Measurements from ENCODE around the gene TMEM127. TPM values are rescaled to one million over a fixed set of nuclear protein-coding genes. Genes with fewer than 3 reads are reported as not detected.

Gene TMEM127
- polyA plus RNA-seq, 3 donors, result 72.3 to 107 (median 78.5) TPM

DNA sequence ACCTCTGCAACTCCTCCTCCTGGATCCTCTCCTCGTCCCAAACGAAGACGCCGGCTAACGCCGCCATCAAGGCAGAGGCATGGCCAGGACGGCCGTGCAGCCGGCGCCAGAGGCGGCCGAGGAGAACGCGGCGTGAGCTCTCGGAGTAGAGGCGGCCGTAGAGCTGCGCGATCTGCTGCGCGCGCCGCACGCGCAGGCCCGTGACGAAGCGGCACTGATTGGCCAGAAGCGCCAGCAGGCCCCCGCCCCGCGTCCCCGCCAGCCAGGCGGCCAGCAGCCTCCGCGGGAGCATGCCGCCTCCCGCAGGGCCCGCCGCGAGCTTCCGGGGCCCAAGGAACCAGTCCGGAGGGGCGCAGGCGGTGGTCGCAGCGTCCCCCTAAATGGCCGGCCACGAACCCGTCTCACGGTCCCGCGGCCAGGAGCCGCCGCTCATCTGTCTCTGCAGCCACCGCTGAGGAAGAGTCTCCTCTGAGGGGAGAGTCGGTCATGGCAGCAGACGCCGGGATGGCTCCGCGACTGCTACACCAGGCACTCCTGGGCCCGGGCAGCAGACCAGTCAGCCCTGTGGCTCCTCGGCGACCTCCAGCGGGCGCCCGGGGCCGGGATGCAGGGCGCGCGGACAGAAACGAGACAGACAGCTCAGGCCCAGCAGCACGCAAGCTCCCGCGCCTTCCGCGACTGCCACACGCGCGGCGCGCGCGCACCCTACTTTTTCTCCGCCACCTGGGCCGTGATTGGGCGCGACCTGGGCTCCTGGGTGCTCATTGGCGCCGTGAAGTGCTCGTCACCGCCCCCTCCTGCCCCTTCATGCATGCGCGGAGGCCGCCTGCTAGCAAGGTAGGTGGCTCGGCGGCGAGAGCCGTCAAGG lies 57.4 kb downstream of the TMEM127 start, which contains the start of gene STARD7:
TSS of gene STARD7 (minus strand) at position 685 of the 868 bp plus-strand sequence. CDS start at position 292, 393 bp downstream.
- no peaks in the 10 kb centered on the region for H3K9me3 Mint-ChIP-seq
- peaks cover 56 to 57% of the 10 kb centered on the region in 2 donors for H3K4me1 ChIP-seq (ENCODE audit: control insufficient read depth in 1 of 2, insufficient read depth in 2 of 2, low read length in 2 of 2)
- H3K4me3 Mint-ChIP-seq, result peak within 1 kb of the TSS; percentile 94 to 95
- WGBS (ENCODE audit: insufficient coverage), result under 1% methylated on average over 100 of the region's 100 CpGs
- peaks cover 38% of the 10 kb centered on the region for H4K20me1 ChIP-seq (ENCODE audit: insufficient read depth, low read length)
- H3K4me2 ChIP-seq (replicated peaks; ENCODE audit: extremely low read depth, low read length, poor library complexity, severe bottlenecking), result peak within 1 kb of the TSS; percentile 83
- H3K79me2 ChIP-seq (ENCODE audit: insufficient read depth, low read length), result peaks cover 88% of the 10 kb centered on the region
- peak within 1 kb of the TSS; percentile 85 to 97 (median 93) for H3K27ac Mint-ChIP-seq
- peak within 1 kb of the TSS; percentile 48 to 78 (median 62) for H3K4me3 ChIP-seq (replicated peaks in 1 of 3; ENCODE audit: low read depth in 2 of 3, low read length in 3 of 3)
- peak; percentile 91 to 95 (median 95) for DNase-seq
- peak within 1 kb of the TSS; percentile 81 for H3K9ac ChIP-seq (ENCODE audit: insufficient read depth, low read length, poor library complexity, severe bottlenecking)
- peak within 1 kb of the TSS; percentile 73 to 78 for H3K27ac ChIP-seq (ENCODE audit: low read depth in 1 of 2, low read length in 2 of 2)
- H3K27me3 Mint-ChIP-seq (ENCODE audit: low read depth in 3 of 3), result peaks cover 0 to 1% (median 0%) of the 10 kb centered on the region in 3 donors
- H3K36me3 ChIP-seq (replicated peaks in 1 of 2; ENCODE audit: control insufficient read depth in 1 of 2, insufficient read depth in 2 of 2, low read length in 2 of 2), result no peaks in the 10 kb centered on the region
- peaks cover 57% of the 10 kb centered on the region for H3K4me1 Mint-ChIP-seq
- no peaks in the 10 kb centered on the region for H3K9me3 ChIP-seq (replicated peaks in 1 of 2; ENCODE audit: control insufficient read depth in 1 of 2, insufficient read depth in 1 of 2, low read length in 2 of 2)
- H2AFZ ChIP-seq (ENCODE audit: insufficient read depth, low read depth, low read length, poor library complexity, severe bottlenecking), result peak within 1 kb of the TSS; percentile 78
- H3K27me3 ChIP-seq (ENCODE audit: control insufficient read depth in 2 of 2, insufficient read depth in 2 of 2, low read length in 2 of 2), result no peaks in the 10 kb centered on the region
- peaks cover 13 to 38% of the 10 kb centered on the region in 2 donors for H3K36me3 Mint-ChIP-seq
- TF ChIP-seq, protein P1, sequence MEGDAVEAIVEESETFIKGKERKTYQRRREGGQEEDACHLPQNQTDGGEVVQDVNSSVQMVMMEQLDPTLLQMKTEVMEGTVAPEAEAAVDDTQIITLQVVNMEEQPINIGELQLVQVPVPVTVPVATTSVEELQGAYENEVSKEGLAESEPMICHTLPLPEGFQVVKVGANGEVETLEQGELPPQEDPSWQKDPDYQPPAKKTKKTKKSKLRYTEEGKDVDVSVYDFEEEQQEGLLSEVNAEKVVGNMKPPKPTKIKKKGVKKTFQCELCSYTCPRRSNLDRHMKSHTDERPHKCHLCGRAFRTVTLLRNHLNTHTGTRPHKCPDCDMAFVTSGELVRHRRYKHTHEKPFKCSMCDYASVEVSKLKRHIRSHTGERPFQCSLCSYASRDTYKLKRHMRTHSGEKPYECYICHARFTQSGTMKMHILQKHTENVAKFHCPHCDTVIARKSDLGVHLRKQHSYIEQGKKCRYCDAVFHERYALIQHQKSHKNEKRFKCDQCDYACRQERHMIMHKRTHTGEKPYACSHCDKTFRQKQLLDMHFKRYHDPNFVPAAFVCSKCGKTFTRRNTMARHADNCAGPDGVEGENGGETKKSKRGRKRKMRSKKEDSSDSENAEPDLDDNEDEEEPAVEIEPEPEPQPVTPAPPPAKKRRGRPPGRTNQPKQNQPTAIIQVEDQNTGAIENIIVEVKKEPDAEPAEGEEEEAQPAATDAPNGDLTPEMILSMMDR (IDR thresholded peaks at IDR 0.05), result peak; percentile 10
- intact Hi-C loops (cut with micrococcal nuclease), result loop anchor here (1.0 to 5.0 kb wide), 4 partner anchors 16 to 58 kb away; partner anchors contain the start of genes CIAO1 (in 1 of the 2) and TMEM127 (in 1 of the 2)

DNA sequence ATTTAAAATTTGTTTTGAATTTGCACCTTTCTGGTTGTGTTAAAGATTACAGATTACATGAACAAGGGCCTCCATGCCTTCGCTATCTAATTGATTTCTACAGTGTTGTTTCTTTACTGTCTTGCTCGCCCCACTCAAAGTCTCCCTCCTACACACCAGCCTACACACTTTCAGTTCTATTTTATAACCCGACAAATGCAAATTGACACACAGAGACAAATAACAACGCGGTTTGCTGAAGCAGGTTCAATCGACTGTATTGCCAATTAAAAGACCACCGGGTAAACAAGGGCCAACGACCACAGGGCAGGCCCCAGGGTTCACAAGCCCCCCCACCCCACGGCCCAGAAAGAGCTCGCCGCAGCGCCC lies 58.0 kb downstream of the TMEM127 start:
- Histone ChIP-seq H3K27me3 (ENCODE audit: control insufficient read depth in 2 of 2, insufficient read depth in 2 of 2, low read length in 2 of 2) (no peaks in the 10 kb centered on the region), H3K36me3 (replicated peaks in 1 of 2; ENCODE audit: control insufficient read depth in 1 of 2, insufficient read depth in 2 of 2, low read length in 2 of 2) (no peaks in the 10 kb centered on the region), H3K4me1 (ENCODE audit: control insufficient read depth in 1 of 2, insufficient read depth in 2 of 2, low read length in 2 of 2) (peaks cover 61 to 62% of the 10 kb centered on the region in 2 donors), H3K79me2 (ENCODE audit: insufficient read depth, low read length) (peaks cover 88% of the 10 kb centered on the region), H3K9ac (ENCODE audit: insufficient read depth, low read length, poor library complexity, severe bottlenecking) (peak overlapping the region; percentile 81), H3K4me2 (replicated peaks; ENCODE audit: extremely low read depth, low read length, poor library complexity, severe bottlenecking) (peak overlapping the region; percentile 83), H3K27ac (ENCODE audit: low read depth in 1 of 2, low read length in 2 of 2) (peak overlapping the region; percentile 73 to 78), H3K4me3 (replicated peaks in 1 of 3; ENCODE audit: low read depth in 2 of 3, low read length in 3 of 3) (peak overlapping the region; percentile 48 to 78 (median 62)), H3K9me3 (replicated peaks in 1 of 2; ENCODE audit: control insufficient read depth in 1 of 2, insufficient read depth in 1 of 2, low read length in 2 of 2) (no peaks in the 10 kb centered on the region), H2AFZ (ENCODE audit: insufficient read depth, low read depth, low read length, poor library complexity, severe bottlenecking) (peak overlapping the region; percentile 53), H4K20me1 (ENCODE audit: insufficient read depth, low read length) (peaks cover 44% of the 10 kb centered on the region)
- peaks cover 13 to 38% of the 10 kb centered on the region in 2 donors for H3K36me3 Mint-ChIP-seq
- H3K4me3 Mint-ChIP-seq, result peak overlapping the region; percentile 94 to 95
- 1% methylated on average over 7 of the region's 12 CpGs for WGBS (ENCODE audit: insufficient coverage)
- H3K4me1 Mint-ChIP-seq, result peaks cover 63% of the 10 kb centered on the region
- H3K9me3 Mint-ChIP-seq, result no peaks in the 10 kb centered on the region
- TF ChIP-seq, protein P1 (IDR thresholded peaks at IDR 0.05), result no peak
- peaks cover 0 to 1% (median 0%) of the 10 kb centered on the region in 3 donors for H3K27me3 Mint-ChIP-seq (ENCODE audit: low read depth in 3 of 3)
- no peak for DNase-seq
- intact Hi-C loops (cut with micrococcal nuclease), result loop anchor here (2.0 to 5.0 kb wide), 3 partner anchors 35 to 59 kb away; partner anchors contain the start of genes CIAO1 (in 1 of the 2) and TMEM127 (in 1 of the 2)
- H3K27ac Mint-ChIP-seq, result peak overlapping the region; percentile 80 to 97 (median 90)

Measured in CD14-positive monocyte (primary cell).